ENCODE data around the gene ZBTB4.
"Not testable (repeated sequence)": the region's sequence is repeated elsewhere in the genome, so short reads cannot be mapped to it uniquely, and the experiment has no call there.

ZBTB4 gene

DNA sequence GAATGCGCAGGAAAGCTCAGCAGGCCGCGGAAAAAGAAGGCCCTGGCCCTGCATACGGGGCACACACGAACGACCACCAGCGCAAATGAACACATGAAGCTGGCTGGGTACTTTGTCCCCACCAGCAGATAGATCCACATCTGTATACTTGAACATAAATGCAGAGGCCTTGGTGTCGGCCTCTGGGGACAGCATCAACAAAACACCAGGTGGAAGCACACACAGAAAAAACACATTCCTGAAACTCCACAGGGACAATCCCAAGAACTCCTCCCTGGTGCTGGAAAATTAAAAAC lies 606 bp upstream of the ZBTB4 start:
- DNase-seq (ENCODE audit: low spot score) = no peak

DNA sequence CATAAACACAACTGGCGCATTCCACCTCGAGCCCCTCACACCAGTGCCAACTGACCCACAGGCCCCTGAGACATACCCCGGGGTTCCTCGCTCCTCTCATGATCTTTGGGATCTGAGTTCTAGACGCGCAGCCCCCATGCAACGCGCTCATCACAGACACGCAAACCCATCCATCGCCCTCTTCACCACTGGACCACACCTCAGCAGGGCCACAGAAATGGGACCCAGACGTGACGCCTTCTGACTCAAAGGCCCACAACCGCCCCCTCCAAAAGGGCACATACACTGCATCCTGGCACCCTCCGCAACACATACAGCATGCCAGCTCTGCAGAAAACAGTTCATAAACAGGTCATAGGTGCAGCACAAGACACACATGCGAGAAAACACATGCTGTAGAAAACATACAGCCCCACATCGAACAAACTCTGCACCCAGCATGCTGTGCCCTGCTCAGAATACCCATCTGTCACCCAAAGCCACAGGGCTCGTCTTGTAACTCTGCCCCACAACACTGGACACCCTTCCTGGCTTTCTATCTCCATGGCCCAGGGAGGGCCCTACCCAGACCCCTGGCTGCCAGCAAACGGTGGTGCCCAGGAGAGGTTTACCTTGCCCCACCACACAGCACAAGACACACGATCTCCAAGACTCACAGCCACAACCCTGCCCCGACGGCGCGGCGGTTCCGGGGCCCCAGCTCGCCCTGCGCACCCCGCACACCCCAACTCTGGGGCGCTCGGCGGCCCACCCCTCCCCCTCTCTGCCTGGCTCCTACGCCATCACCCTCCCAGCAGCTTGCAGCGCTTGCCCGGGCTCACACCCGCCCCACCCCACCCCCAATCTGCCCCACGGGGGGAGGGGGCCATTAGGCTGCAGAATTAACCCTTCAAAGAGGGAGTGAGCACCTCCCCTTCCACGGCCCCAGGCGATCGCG lies 887 bp downstream of the ZBTB4 start:
- peak; percentile 79 for DNase-seq (ENCODE audit: low spot score)
- in situ Hi-C loops (cut with MboI; ENCODE audit: low sequenced_read_pairs, unreplicated experiment) = no loop called here
- TF ChIP-seq, protein P1, sequence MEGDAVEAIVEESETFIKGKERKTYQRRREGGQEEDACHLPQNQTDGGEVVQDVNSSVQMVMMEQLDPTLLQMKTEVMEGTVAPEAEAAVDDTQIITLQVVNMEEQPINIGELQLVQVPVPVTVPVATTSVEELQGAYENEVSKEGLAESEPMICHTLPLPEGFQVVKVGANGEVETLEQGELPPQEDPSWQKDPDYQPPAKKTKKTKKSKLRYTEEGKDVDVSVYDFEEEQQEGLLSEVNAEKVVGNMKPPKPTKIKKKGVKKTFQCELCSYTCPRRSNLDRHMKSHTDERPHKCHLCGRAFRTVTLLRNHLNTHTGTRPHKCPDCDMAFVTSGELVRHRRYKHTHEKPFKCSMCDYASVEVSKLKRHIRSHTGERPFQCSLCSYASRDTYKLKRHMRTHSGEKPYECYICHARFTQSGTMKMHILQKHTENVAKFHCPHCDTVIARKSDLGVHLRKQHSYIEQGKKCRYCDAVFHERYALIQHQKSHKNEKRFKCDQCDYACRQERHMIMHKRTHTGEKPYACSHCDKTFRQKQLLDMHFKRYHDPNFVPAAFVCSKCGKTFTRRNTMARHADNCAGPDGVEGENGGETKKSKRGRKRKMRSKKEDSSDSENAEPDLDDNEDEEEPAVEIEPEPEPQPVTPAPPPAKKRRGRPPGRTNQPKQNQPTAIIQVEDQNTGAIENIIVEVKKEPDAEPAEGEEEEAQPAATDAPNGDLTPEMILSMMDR (IDR thresholded peaks at IDR 0.05; ENCODE audit: borderline replicate concordance, control extremely low read depth, extremely low read depth, insufficient read depth, missing control alignments) = no peak

More for the DNA sequence above, 606 bp upstream of the ZBTB4 start:
- TF ChIP-seq, protein P1 (IDR thresholded peaks at IDR 0.05; ENCODE audit: borderline replicate concordance, control extremely low read depth, extremely low read depth, insufficient read depth, missing control alignments) = no peak
- in situ Hi-C loops (cut with MboI; ENCODE audit: low sequenced_read_pairs, unreplicated experiment) = no loop called here

DNA sequence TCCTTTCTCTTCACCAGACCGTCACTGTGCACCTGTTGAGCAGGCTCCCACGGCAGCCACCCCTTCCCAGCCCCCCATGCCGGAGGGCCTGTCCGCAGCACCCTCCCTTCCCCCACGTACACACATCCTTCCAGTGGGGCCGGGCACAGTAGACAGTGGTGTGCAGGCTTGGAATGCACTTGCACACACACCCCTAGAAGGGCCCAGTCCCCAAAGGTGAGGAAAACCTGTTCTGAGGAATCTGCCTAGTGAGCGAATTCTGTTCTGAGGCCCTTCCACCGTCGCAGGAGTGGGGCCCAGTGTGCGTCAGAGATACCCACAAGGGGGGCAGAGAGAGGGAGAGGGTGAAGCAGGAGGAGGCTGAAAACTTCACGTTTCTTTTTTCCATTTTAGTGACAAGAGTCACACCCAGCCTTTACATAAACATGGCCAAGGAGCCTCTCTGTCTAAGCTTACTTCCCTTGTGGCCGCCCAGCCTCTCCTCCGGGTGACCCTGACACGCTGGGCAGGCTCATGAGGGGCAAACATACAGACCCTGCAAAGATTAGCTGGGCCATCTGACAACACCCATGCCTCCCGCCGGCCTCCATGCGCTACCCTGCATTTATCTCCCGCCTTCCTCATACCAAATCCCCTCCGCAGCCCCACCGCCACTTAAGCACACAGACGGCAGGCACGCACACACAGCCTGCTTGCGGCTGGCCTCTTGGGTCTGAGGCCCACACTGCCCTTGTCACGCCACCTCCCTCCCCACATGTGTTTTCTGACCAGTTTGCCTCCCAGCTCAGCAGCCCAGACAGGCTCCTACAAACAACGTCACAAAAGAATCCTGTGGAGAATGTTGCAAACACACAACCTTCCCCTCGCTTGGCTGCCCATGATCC lies 1.8 kb downstream of the ZBTB4 start:
- in situ Hi-C loops (cut with MboI; ENCODE audit: low sequenced_read_pairs, unreplicated experiment) = no loop called here
- TF ChIP-seq, protein P1 (IDR thresholded peaks at IDR 0.05; ENCODE audit: borderline replicate concordance, control extremely low read depth, extremely low read depth, insufficient read depth, missing control alignments) = no peak
- no peak for DNase-seq (ENCODE audit: low spot score)

DNA sequence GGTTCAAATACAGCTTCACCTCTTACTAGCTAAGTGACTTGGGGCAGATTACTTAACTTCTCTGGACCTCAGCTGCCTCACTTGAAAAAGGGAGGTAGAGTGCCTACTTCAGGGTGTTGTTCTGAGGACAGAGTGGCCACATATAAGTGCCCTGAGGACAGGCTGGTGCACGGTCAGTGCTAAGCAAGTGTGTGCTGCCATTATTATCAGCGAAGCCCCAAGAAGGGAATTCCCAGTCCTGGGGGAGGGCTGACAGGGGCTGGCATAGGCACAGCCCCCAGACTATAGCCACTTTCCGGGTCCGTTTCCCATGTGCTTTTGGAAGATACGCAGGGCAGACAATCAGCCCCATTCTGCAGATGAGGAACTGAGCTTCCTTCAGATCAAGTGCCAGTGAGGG lies 2.5 kb downstream of the ZBTB4 start:
- TF ChIP-seq, protein P1 (IDR thresholded peaks at IDR 0.05; ENCODE audit: borderline replicate concordance, control extremely low read depth, extremely low read depth, insufficient read depth, missing control alignments) = no peak
- no peak for DNase-seq (ENCODE audit: low spot score)
- in situ Hi-C loops (cut with MboI; ENCODE audit: low sequenced_read_pairs, unreplicated experiment) = no loop called here

DNA sequence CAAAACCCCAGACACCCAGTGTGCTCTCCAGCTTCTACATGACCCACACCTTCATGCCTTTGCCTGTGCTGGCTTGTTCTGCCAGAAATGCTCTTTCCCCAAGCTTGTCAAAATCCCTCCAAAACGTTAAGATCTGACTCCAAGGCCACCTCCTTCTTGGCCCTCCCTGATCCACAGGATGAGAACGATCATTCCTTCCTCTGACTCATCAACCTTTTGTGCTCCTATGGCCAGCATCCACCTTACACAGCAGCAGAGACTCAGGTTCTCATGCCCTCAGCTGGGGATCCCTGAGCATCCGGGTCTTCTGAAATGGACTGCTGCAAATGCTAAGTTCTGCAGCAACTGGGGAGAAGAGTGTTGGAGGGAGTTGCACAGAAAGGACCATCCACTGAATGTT lies 2.9 kb downstream of the ZBTB4 start:
- TF ChIP-seq, protein P1 (IDR thresholded peaks at IDR 0.05; ENCODE audit: borderline replicate concordance, control extremely low read depth, extremely low read depth, insufficient read depth, missing control alignments) = no peak
- no peak for DNase-seq (ENCODE audit: low spot score)
- in situ Hi-C loops (cut with MboI; ENCODE audit: low sequenced_read_pairs, unreplicated experiment) = no loop called here

DNA sequence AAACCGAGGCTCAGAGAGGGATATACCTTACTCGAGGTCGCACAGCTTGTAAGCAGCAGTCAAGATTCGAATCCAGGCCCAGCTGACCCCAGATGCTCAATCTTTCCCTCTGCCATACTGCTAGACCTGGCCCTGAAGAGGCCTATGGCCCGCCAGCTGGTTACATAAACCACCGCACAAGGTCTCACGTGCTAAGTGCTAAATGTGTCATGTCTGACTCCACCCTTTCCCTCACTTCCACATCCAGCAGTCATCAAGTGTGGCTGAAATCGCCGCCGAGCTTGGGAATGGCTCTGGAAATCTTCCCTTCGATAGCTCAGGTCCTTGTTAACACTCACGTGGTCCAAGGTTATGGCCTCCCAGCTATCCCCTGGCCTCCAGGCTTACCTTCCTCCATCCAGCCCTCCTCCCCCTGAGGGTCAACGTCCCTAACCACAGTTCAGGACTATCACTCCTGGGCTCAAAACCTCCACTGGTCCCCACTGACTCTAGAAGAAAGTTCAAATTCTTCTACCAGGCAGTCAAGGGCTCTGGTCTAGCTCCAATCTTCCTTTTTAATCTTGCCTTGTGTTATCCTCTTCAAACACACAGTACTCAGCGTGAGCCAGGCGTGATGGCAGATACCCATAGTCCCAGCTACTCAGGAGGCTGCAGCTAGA lies 3.5 kb downstream of the ZBTB4 start:
- TF ChIP-seq, protein P1 (IDR thresholded peaks at IDR 0.05; ENCODE audit: borderline replicate concordance, control extremely low read depth, extremely low read depth, insufficient read depth, missing control alignments) = no peak
- DNase-seq (ENCODE audit: low spot score) = no peak
- in situ Hi-C loops (cut with MboI; ENCODE audit: low sequenced_read_pairs, unreplicated experiment) = no loop called here

DNA sequence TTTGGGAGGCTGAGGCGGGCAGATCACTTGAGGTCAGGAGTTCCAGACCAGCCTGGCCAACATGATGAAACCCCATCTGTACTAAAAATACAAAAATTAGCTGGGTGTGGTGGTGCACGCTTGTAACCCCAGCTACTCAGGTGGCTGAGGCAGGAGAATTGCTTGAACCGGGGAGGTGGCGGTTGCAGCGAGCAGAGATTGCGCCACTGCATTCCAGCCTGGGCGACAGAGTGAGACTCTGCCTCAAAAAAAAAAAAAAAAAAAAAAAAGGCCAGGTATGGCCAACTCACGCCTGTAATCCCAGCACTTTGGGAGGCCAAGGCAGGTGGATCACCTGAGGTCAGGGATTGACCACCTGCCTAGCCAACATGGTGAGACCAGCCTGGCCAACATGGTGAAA lies 4.7 kb downstream of the ZBTB4 start:
- in situ Hi-C loops (cut with MboI; ENCODE audit: low sequenced_read_pairs, unreplicated experiment); DNase-seq (ENCODE audit: low spot score): not testable (repeated sequence)

All from GM13976 (cell line).